GM19468 (cell line): ENCODE results near the gene FAF2.
"Not testable (repeated sequence)": the region's sequence is repeated elsewhere in the genome, so short reads cannot be mapped to it uniquely, and the experiment has no call there.

Experiments used
- ATAC-seq: cut with Tn5 transposase; IDR thresholded peaks from one replicate; pipeline ENCODE4 v1.9.1; 2021; ENCODE audit warnings: mild to moderate bottlenecking, moderate library complexity, moderate number of reproducible peaks; ENCODE audit not compliant: unreplicated experiment; ENCODE audit errors: extremely low read depth

The FAF2 gene

GRCh38 chr5:176538230-176538988 is 90.2 kb downstream of the FAF2 start:
- ATAC-seq = no peak

GRCh38 chr5:176538989-176539384 is 90.8 kb downstream of the FAF2 start:
- ATAC-seq = no peak

- ATAC-seq = no peak
Observed at GRCh38 chr5:176540476-176540899, 92.3 kb downstream of the FAF2 start.

- no peak for ATAC-seq
Observed at GRCh38 chr5:176540956-176541337, 92.8 kb downstream of the FAF2 start.

GRCh38 chr5:176541338-176542134 is 93.4 kb downstream of the FAF2 start:
- ATAC-seq = no peak

DNA sequence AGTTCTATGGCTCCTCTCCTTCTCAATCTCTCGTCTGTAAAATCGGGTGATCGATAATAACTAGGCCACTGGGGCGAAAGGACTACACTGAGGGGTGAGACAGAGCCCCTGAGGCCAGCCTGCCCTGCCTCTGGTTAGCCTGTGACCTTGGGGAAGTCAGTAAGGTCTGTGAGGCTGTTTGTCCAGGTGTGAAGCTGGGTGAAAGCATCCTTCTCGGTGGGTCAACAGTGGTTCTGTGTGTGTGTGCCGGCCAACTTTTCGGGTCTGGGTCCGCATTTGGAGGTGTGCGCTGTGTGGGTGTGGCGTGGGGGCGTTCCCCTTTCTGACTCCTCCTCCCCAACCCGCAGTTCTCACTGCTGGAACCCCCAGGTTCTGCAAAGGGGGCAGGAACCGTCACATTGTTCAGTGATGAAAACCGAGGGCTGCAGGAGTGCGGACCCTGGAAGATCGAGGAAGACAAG is 94.0 kb downstream of the FAF2 start:
- no peak for ATAC-seq

DNA sequence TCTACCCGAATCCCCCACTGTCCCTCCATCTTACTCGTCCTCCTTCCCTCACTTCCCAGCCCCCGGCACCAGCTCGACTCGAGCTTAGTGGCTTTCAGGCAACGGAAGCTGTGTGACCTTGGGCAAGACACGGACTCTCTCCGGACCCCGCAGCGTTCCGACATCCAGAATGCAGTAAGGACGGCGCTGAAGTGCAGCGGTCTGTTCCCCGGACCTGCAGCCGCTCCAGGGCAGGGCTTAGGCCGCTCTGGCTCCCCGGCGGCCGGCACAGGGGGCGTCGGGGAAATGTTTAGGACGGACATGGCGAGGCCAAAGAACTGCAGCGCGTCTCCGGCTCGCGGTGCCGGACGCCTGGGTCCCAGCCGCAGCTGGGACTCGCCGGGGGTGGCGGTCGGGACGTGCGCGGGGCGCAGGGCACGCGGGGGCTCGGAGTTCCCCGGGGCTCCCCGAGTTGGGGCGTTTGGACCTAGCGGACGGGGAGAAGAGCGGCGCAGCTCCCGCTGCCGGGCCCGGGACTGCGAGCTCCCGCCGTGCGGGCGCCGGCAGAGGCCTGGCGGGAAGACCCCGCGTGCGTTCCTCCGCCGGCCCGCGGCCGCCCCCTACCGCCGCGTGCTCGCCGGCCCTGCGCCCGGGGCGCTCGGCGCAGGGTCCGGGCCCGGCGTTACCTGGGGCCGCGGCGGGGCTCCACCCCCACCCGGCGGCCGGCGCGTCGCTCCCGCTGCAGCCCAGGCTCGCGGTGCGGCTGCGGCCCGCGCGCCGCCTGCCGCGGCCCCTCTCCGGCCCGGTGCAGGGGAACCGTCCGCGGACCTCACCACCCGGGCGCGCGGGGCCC is 94.6 kb downstream of the FAF2 start:
- no peak for ATAC-seq

DNA sequence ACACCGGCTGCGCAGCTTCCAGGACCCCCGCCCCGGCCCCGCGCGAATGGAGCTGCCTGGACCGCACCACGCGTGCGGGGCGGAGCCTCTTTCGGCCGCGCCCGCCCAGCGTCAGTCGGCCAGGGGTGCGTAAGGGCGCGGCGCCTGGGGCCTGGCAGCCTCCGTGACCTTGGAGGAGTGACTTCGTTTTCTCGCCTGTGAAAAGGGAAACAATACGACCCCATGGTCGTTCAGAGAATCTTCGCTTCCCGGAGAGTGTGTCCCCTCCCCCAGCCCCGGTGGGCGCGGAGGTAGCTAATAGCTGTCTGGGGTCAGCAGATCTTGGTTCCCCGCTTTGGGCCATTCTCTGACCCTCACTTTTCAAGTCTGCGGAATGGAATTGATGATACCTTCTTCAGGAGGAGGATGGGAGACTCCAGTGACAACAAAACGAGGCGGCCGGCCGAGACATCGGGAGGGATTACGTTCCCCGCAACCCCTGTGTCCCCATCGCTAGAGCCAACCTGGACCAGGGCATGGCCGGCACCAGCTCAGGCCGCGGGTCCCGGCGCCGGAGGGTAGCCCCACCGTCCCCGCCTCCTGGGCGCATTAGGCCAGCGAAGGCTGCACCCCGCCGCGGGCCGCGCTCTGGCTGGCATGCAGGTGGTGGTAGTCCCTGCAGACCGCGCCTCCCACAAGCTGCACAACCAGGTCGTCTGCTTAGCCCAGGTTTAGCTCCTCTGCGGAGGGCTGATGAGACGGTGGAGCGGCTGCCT is 95.4 kb downstream of the FAF2 start:
- ATAC-seq = no peak

GRCh38 chr5:176545388-176545736 is 97.2 kb downstream of the FAF2 start:
- no peak for ATAC-seq

DNA sequence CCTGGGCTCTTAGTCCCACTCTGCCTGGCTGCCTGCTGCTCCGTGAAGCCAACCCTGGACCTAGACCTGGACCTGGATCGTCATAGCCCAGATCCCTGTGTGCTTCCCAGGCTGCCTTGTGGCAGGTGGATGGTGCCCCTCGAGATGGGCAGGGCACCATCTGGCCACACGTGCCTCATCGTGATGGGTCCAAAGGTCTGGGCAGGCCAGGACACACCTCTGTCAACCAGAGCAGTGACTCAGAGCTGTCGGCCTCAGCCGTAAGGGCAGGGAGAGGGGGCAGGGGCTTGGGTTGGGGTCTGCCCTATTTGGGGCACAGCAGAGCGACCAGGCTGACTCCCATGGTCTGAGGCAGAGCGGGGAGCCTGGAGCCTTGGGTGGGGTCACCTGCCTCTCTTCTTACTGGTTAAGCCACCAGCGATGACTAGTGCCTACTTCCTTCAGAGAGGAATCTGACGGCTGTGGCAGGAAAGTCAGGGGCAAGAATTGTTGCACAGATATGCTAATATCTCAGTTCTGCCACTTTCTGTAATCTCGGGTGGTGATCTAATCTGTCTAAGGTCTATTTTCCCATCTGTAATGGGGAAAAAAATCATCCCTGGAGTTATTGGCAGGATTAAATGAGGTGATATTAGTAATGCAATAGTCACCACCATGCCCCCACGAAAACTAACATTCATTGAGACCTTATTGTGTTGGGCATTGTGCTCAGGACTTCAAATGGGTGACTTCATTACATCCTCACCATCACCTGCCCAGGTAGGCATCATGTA is 97.7 kb downstream of the FAF2 start:
- ATAC-seq = no peak

- no peak for ATAC-seq
Observed at GRCh38 chr5:176547802-176548201, 99.6 kb downstream of the FAF2 start.

DNA sequence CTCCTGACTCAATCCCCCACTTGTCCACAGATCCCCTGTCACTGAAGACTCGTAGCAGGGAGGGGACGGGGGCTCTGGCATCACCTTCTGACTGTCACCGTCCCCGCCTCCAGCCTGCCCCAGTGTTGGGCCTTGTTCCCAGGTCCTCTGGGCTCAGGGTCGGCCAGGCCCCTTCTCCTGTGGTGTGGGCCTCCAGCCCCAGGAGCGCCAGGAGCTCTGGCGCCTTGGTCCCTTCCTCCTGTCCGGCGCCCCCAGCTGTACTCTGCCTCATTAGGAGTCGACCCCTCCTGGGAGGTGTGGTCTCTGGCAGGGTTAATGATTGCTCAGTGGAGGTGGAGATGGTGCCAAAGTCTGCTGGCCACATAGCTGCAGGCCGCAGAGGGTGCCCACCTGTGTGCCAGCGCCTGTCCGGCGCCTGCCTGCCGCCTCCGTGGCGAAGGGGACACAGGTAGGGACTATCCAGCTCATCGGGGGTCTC is 100.8 kb downstream of the FAF2 start, which contains the start of gene CDHR2:
TSS of gene CDHR2 (plus strand) at position 376 of the 478 bp plus-strand sequence. CDS start 16,011 bp downstream, outside the sequence.
- ATAC-seq = no peak

GRCh38 chr5:176549871-176550270 is 101.7 kb downstream of the FAF2 start:
- no peak for ATAC-seq

GRCh38 chr5:176550275-176550831 is 102.2 kb downstream of the FAF2 start:
- no peak for ATAC-seq

DNA sequence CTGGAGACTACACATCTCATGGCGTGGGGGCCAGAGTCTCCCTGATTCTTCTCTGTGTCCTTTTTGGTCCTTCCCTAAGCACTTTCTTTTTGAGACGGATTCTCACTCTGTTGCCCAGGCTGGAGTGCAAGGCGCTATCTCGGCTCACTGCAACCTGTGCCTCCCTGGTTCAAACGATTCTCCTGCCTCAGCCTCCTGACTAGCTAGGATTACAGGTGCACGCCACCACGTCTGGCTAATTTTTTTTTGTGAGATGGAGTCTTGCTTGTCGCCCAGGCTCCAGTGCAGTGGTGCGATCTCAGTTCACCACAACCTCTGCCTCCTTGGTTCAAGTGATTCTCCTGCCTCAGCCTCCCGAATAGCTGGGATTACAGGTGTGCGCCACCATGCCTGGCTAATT is 102.8 kb downstream of the FAF2 start:
- not testable (repeated sequence) for ATAC-seq

- ATAC-seq = no peak
Observed at GRCh38 chr5:176552332-176552869, 104.2 kb downstream of the FAF2 start.

- no peak for ATAC-seq
Observed at GRCh38 chr5:176553260-176554085, 105.3 kb downstream of the FAF2 start.

DNA sequence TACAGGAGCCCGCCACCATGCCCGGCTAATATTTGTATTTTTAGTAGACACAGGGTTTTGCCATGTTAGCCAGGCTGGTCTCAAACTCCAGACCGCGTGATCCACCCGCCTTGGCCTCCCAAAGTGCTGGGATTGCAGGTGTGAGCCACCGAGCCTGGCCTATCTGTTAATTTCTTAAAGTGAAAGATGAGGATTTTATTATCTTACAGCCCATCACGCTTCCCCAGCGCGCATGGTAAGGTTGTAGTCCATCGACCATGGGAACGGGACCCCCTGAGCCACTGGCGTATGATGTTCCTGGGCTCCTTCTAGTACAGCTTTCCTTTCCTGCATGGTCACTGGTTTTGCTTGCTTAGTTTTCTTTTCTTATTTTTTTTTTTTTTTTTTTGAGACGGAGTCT is 109.7 kb downstream of the FAF2 start:
- no peak for ATAC-seq
